Ureter (tissue), 1 donor: ENCODE results near the gene ADIPOR1. TPM values are rescaled to one million over a fixed set of nuclear protein-coding genes. Genes with fewer than 3 reads are reported as not detected.

Experiments
- DNase-seq: peaks from one replicate; pipeline ENCODE4 v3.0.0-alpha.2; 2020; ENCODE audit warnings: low spot score
- total RNA-seq: library from RNA; stranded (reverse); gene quantifications from one replicate; pipeline ENCODE4 v1.2.4, GENCODE V29; 2023
- donor health status: DM: yes; HTN: yes; CAD: no.

The ADIPOR1 gene
- total RNA-seq, 1 donor from 2014 or later = 86.0 TPM

DNA sequence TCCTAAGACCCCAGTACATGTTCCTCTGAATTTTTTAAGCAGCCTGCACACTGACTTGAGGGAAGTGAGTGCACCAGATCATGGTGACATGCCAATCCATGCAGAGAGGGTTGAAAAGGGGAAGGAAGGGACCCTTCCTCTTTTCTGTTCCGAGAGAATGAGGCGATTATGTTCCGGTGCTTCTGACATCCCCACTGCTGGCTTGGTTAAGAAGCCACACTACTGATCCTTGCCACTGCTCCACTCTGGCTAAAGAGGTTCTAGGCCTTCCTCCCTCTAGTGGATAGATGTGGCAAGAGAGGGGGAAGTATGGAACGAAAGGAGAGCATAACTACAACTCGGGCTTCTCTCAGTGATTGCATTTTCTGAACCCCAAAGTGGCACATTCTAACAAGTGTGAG, 10.8 kb upstream of the ADIPOR1 start:
- DNase-seq = peak; percentile 59

- DNase-seq = no peak
Measured at GRCh38 chr1:202968351-202968750, 10.2 kb upstream of the ADIPOR1 start.

DNA sequence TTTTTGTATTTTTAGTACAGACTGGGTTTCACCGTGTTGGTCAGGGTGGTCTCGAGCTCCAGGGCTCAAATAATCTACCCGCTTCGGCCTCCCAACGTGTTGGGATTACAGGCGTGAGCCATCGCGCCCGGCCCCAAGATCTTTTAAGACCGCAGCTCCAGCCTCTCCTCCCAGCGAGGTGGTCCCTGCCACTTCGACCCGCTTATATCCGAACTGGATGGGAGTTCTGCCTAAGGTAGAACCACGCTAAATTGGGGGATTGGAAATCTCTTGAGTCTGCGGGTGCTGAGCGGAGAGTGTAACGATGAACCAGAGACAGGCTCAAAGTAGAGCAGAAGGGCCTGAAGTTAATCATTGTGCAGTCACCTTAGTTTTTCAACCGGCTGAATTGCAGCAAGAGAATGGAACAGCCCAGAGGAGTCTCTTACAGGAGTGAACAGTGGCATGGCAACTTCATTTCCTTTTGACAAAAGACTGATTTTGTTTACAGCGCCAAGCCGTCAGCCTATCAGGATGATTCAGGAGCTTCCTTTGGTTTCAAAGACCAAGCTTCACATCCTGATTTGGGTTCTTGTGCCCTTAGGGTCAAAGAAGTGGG, 9.7 kb upstream of the ADIPOR1 start:
- no peak for DNase-seq

DNA sequence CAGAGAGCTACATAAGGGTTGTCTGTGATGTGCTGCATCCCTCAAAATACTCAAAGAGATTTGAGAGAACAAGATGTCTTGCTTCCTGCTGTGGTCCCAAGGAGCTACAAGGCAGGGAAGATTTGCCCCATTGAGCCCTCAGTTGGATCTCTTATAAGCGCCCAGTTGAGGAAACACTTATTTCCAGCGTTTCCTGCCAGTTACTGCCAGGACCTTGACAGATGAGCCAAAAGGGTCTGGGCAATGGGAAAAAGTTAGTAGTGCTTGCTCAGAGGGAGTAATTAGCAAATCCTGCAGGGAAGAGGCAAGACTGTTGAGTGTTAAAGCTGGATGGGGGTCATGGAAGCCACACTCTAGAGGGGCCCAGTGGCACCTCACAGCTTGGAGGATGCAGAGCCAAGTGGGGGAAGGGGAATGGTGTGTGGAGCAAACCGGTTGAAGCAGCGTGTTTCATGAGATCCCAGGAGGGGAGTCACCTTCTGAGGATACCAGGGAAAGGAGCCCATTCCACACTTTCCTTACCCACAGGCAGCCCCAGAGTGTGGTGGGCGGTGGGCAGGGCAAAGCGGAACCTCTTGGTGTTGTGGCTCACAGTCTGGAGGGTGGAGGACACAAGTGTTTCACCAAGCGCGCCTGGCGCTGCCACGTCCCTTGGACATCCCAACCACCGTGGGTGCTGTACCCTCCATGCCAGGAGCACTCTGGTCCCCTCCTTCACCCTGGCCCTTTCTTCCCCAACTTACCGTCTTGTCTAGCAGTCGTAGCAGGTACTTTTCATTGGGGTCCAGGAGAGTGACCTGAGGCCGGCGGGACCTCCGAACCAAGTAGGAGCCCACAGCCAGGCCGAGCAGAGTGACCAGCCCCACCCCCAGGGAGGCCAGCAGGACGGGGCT, 8.1 kb upstream of the ADIPOR1 start:
- no peak for DNase-seq

- no peak for DNase-seq
Measured at GRCh38 chr1:202965422-202965821, 7.3 kb upstream of the ADIPOR1 start.

GRCh38 chr1:202964791-202965410, 6.8 kb upstream of the ADIPOR1 start:
- no peak for DNase-seq

DNA sequence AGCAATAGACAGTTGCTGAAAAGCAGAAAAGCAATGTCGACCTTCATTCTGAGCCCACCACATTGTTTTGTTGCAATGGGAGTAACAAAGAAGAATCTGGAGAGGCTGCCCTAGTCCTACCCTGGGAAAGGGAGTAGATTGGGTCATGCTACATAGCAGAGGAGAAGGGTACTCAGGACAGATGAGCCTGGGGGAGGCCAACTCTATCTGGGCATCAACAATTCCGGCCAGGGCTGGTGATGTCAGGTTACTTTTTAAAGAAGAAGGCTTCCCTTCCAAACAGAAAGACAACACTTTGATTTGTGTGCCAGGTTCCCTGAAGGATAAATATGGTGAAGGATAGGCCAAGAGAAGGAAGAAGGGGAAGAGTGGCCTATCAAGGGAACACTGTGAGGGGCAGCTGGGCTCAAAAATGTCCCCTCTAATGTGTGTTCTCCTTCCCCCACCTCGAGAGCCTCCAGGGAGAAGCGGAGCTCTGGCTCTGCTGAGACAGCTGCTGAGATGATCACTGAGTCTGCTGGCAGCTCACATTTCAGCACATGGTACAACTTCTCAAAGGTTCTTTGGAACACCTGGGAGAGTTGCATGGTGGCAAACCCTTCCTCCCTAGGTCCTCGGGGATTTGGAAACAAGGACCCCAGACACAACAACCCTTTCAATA, 3.2 kb upstream of the ADIPOR1 start:
- no peak for DNase-seq

DNA sequence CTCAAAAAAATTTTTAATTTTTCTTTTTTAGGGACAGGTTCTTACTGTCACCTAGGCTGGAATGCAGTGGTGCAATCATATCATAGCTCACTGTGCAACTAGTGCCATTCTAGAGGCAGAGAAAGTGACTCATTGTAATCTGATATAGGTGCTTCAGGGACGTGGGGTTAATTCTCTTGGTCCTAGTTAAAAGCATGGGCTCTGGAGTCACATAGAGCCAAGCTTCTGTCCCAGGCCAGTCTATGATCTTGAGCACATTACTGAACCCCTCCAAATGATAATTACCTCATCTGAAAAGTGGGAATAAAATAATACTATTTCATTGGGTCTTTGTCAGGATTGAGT, 1.1 kb upstream of the ADIPOR1 start:
- no peak for DNase-seq

GRCh38 chr1:202958544-202959275, 598 bp upstream of the ADIPOR1 start:
- DNase-seq = no peak

- DNase-seq = no peak
Measured at GRCh38 chr1:202956969-202957368, 1.1 kb downstream of the ADIPOR1 start.

GRCh38 chr1:202954057-202954745, 3.9 kb downstream of the ADIPOR1 start:
- DNase-seq = no peak

- DNase-seq = no peak
Measured at GRCh38 chr1:202953392-202953791, 4.7 kb downstream of the ADIPOR1 start.

GRCh38 chr1:202952818-202953217, 5.3 kb downstream of the ADIPOR1 start:
- DNase-seq = peak; percentile 64

DNA sequence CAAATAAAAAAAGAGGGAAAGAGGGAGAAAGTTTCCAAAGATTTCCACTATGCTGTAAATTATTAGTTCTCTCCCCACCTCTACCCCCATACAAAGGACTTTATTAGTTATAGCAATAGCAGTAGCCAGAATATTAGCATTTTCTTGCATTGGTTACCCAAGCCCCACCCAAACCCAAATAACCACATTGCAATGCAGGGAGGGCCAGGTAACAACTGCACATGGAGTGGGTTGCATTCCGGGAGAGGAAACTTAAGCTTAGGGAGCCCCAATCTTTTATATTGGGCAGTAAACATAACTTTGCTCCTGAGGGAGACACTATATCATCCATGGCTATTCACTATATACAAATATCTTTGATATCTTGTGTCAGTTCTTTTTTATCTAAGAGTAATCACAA, 6.0 kb downstream of the ADIPOR1 start:
- DNase-seq = no peak

GRCh38 chr1:202951437-202951836, 6.7 kb downstream of the ADIPOR1 start:
- no peak for DNase-seq

DNA sequence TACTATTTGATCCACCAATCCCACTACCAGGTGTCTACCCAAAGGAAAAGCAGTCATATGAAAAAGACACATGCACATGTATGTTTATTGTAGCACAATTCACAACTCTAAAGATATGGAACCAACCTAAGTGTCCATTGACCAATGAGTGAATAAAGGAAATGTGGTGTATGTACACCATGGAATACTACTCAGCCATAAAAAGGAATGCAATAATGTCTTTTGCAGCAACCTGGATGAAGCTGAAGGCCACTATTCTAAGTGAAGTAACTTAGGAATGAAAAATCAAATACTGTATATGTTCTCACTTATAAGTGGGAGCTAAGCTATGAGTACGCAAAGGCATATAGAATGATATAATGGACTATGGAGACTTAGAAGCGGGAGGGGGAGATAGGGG, 12.6 kb downstream of the ADIPOR1 start:
- DNase-seq = no peak

GRCh38 chr1:202944438-202944921, 13.6 kb downstream of the ADIPOR1 start:
- no peak for DNase-seq

GRCh38 chr1:202942426-202942825, 15.7 kb downstream of the ADIPOR1 start:
- DNase-seq = no peak

DNA sequence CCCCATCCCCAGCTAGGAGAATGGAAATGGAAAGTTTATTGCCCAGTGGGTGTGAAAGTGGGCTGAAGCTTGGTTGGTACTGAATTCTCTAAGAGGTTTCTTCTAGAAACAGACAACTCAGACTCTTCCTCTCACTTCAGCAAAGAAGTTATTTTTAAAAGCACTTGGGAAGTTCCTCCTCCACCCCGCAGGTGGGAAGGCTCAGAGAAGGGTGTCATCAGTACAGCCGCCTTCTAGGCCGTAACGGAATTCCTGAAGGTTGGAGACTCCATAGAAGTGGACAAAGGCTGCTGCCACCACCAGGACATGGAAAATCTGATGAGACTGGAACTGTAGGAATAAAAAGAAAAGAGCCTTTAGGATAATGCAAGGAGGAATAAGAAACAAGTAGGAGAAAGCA, 16.7 kb downstream of the ADIPOR1 start:
- no peak for DNase-seq

GRCh38 chr1:202940561-202940960, 17.6 kb downstream of the ADIPOR1 start:
- no peak for DNase-seq
